HG03039 (cell line): Measurements from ENCODE around the gene EMP3.
"Not testable (repeated sequence)": the region's sequence is repeated elsewhere in the genome, so short reads cannot be mapped to it uniquely, and the experiment has no call there.

Experiments
- ATAC-seq: cut with Tn5 transposase; IDR thresholded peaks from one replicate; pipeline ENCODE4 v1.9.1; 2021; ENCODE audit warnings: mild to moderate bottlenecking, moderate library complexity; ENCODE audit not compliant: unreplicated experiment

Gene EMP3

GRCh38 chr19:48315712-48316111 lies 9.6 kb upstream of the EMP3 start:
- ATAC-seq, result no peak

DNA sequence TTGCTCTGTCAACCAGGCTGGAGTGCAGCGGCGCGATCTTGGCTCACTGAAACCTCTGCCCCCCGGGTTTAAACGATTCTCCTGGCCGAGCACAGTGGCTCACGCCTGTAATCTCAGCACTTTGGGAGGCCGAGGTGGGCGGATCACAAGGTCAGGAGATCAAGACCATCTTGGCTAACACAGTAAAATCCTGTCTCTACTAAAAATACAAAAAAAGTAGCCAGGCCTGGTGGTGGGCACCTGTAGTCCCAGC lies 7.7 kb upstream of the EMP3 start:
- not testable (repeated sequence) for ATAC-seq

DNA sequence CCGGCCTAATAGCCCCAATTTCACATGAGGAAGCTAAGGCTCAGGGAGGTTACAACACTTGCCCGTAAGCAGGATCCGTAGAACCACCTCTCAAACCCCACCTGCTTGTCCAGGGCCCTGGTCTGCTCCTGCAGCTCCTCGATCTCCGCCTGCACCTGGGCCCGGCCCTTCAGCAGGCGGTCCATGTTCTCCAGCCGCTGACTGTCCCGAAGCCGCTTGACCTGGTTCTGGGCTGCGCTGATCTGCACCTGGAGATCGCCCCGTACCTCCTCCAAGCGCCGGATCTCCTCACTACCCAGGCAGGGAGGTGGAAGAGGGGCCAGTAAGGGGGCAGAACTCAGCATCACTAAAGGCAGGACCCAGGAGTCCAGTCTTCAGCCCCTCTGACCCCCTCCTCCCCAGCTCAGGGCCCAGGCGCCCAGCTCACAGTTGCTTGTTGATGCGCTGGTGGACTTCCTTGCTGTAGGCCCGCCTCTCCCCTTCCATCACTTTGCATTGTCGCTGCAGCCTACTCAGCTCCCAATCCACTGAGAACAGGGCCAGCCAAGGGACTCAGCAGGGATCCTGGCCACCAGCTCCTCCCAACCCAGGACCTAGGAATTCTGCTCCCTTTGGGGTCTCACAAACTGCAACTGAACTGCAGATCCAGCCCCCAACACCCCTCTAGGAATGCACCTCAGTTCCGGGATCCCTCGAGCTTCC lies 6.9 kb upstream of the EMP3 start:
- no peak for ATAC-seq

DNA sequence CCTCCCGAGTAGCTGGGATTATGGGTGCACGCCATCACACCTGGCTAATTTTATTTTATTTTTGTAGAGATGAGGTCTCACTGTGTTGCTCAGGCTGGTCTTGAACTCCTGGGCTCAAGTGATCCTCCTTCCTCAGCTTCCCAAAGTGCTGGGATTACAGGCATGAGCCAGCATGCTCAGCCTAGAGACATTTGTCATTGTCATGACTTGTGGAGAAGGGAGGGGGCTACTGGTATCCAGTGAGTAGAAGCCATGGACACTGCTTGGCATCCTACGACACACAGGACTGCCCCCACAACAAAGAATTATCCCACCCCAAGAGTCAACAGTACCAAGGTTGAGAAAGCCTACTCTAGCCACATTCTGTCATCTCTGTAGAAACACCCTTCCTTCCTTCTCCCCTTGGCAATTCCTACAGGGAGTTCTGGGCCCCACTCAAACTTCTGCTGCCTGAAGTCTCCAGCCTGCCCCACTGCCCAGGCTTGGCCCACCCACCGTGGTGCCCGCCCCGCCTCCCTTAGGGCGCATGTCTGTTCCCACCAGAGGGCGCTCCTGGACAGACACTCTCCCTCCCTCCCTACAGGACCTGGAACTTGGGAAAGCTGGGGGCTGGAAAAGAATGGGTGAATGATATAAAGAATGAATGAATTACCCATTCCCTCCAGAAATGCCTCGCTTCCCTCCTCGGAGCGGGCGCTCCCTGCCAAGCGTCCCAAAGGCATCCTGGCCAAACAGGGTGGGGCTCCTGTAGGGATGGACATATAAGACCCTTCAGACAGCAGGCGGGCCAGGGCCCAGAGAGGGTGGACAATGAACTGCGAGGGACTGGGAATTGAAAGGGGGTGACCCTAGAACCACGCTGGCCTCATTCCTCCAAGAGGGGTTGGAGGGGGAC lies 5.5 kb upstream of the EMP3 start:
- no peak for ATAC-seq

DNA sequence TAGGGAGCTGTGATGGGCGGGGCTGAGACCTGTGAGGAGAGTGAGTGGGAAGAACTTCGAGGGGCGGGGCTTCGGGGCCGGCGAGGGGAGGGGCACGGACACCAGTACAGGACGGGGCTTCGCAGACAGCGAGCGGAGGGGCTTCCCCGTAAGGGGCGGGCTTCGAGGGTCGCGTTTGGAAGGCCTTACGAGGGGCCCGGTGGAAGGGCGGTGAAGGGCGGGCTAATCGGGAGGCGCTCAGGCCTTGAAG lies 4.1 kb upstream of the EMP3 start:
- peak; percentile 48 for ATAC-seq

DNA sequence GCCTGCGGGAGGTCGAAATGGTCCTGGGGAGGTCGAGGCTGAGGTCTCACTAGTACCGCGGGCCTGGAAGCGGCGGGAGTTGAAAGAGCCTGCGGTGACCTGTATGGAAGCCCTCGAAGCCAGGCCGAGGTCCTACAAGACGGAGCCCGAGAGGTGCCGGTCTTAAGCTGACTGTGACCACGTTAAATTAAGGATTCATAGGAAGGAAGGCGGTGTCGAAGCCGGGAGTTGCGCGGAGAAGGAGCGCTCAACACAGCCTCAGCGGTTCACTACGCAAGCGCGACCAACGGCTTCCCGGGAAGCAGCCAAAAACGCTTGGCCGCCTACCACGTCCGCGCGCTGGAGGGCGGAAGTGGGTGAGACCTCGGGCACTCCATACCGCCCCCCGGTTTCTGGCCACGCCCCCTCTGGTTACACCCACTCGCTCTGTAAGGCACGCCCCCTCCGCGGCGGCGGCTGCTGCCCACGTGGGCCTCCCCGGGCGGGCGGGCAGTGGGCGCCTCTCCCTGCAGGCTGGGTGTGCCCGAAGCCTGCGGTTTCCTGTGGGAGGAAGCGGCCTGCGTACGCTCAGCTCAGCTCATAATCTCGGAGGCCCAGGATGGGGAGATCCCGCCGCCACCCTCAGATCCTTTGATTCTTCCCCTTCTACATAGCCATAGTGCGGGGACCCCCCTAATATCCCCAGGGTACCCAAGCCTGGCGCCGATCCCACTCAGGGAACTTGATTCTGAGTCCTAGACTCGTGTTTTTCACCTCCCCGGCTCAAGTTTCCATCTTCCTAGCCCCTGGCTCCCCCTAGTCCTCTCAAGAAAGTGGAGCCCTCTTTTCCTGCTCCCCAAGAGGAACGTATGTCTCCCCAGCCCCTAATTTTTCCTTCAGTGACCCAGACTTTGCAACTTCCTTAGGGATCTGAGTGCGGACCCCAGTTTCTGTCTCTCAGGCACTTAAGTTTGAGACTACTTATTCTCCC lies 3.4 kb upstream of the EMP3 start:
- ATAC-seq, result peak; percentile 51

DNA sequence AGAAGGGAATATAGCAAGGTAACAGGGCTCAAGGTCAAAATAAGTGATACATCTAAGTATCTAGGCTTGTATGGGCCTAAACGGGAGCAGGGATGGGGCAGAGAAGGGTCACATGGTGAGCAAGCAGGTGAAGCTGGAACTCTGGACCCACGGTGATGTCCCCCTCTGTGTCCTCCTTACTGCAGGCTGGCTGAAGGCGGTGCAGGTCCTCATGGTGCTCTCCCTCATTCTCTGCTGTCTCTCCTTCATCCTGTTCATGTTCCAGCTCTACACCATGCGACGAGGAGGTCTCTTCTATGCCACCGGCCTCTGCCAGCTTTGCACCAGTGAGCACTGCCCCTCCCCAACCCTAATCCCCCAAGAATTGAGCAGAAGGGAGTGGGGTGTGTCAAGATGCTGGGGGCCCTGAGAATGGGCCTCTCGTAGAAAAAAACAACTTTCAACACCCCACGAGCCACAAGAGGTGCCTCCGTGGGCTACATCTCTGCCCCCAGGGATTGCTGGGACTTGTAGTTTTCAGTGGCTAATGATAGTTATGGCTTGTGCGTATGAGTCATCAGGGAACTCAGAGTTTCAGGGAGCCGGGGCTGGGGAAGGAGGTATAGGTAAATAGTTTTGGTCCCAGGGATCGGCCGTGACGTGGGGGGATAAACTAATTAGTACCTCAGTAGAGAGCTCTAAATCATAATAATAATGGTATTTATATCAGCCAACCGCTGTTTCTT lies 4.0 kb downstream of the EMP3 start:
- no peak for ATAC-seq

- no peak for ATAC-seq
Observed at GRCh38 chr19:48330012-48330681, 4.8 kb downstream of the EMP3 start.

DNA sequence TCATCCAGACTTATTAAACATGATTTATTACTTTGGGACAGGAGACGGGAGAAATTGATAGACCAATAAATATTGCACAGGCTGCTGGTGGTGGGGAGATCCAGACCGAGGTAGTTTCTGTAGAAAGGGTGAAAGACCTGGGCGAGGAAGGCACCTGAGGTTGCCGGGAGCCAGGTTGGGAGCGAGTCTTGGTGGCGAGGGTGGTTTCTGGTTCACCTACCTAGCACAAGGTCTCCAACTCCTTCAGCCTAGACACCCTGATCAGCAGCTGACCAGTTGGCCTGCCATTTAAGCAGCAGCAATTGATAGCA lies 7.0 kb downstream of the EMP3 start:
- ATAC-seq, result no peak

DNA sequence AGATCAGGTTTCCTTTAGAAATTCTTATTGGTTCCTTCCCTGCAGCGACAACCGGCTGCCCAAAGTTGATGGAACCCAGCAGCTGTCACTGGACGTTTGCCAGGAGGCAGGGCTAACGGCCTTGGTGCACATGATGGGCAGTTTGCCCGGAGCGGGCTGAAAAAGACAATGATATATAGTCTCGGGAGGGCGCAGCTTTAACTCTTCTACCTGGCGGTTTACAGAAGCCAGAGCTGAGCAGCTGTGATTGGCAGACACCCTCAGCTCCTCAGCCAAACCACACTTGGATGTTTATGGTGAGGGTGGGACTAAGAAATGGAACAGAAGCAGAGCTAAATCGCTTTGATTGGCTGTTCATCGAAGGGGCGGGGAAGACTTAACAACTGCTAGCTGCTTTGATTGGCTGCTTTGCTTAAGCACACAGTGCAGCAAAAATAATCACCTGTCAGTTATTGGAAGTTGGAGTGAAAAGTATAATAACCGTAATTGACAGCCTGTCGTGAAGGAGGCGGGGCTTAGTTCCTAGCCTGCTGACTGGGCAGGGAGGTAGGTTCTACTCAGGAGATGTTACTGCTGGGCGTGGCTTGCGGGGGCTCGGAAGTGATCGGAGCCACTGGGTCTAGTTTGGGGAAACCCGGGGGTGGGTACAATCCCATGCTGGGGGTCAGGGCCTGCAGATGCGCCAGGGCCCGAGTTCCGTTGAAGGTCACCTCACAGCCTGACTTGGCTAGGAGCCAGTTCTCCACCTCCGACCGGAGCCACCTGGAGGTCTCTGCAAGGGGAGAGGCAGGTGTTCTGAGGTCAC lies 7.5 kb downstream of the EMP3 start:
- peak; percentile 44 for ATAC-seq

DNA sequence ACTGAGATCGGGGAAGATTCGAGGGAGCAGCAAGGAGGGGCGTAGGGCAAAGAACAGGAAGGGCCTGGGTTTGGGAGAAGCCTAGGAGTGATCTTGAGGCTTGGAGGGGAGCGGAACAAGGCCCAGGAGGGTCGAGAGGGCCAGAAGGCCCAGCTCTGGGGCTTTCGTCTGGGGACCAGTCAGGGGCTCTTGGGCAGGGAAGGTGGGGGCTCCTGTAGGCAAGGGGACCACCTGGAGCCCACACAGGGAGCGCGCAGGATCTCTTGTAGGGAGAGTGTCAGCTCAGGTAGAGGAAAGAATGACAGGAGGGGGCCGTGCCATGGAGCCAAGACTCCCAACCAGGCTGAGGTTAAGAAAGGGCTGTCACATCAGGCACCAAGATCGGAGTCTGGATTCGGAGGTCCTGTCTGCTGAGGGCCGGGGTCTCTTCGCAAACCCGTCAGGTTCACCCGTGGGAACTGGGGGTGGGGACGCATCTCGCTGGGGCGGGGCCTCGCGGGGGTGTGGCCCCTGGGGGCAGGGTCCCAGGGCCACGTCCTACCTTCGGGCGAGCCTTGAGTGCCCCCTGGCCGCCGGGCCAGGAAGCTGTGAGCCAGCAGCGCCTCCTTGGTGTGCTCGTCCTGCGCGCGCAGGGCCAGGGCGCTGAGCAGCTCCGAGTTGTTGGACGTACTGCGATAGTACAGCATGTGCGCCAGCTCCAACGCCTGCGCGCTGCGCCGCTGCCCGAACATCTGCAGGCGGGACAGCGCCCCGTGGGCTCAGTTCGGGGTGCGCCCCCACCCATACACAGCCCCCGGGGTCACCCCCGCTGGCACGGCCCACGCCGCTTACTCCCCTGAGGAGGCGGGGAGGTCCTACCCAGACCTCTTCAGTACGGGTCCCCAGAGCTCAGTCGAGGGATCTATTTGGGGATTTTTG lies 8.4 kb downstream of the EMP3 start:
- ATAC-seq, result peak; percentile 39

DNA sequence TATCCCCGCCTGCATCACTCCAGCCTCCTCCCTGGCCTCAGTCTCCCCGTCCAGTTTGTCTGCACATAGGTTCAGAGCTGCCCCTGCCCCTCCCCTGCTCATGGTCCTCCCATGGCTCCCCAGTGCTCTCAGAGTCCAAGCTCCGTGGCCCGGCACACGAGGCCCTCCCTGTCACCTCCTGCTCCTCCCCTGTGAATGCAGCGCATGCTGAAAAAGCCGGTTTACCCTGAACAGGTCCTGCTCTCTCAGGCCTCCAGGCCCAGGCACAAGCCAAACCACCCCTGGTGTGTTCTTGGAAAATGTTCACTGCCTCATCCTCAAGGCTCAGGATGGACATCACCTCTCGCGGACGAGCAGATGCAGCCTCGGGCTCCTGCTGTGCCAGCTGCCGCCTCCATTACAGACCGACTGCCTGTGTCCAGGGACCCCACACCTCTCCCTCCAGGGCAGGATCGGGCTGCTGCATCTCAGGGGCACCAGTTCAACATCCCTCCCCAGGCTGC lies 13.0 kb downstream of the EMP3 start:
- ATAC-seq, result no peak

DNA sequence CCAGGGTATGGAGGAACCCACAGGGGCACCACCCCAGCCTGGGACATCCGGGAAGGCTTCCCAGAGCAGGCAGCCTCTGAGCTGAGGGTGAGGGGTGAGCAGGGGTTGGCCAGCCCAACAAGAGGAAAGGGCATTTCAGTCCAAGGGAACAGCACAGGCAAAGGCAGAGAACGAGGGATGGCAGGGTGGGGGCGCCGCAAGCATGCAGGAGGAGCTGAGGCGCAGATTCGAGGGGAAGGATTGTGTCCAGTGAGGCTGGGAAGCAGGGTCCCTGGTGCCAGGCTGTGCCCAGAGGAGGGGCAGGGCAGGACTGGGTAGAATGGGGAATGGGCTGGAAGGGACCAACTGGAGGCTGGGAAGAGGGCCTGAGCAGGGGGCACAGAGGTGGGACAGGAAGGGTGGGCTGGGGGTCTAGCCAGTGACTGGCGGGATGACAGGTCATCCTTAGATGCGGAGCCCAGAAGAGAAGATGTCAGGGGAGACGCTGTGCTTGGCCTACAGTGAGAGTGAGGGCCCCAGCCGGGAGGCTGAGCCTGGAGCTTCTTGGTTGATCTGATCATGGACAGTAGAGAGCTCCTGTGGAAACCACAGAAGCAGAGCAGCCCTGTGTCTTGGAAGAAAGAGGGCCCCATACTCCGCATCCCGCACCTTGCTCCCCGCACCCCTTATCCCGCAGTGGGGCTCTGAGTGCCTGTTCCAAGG lies 13.6 kb downstream of the EMP3 start:
- ATAC-seq, result no peak

DNA sequence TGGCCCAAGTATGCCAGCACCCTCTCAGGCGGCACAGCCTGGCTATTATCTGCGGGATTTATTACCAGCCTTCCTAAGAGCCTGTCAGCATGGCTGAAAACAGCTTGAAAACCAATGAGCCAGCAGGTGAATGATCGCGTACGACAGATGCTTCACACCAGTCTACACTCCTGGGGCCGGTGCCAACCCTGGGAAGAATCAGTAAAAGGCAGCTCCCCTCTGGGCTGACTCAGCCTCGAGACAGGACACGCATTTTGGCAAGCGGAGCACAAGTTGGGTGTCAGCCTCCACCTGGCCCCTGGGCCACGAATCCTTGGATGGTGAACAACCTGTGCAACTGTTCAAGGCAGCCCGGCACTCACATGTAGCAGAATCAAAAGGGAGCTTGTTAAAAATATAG lies 15.6 kb downstream of the EMP3 start:
- no peak for ATAC-seq

DNA sequence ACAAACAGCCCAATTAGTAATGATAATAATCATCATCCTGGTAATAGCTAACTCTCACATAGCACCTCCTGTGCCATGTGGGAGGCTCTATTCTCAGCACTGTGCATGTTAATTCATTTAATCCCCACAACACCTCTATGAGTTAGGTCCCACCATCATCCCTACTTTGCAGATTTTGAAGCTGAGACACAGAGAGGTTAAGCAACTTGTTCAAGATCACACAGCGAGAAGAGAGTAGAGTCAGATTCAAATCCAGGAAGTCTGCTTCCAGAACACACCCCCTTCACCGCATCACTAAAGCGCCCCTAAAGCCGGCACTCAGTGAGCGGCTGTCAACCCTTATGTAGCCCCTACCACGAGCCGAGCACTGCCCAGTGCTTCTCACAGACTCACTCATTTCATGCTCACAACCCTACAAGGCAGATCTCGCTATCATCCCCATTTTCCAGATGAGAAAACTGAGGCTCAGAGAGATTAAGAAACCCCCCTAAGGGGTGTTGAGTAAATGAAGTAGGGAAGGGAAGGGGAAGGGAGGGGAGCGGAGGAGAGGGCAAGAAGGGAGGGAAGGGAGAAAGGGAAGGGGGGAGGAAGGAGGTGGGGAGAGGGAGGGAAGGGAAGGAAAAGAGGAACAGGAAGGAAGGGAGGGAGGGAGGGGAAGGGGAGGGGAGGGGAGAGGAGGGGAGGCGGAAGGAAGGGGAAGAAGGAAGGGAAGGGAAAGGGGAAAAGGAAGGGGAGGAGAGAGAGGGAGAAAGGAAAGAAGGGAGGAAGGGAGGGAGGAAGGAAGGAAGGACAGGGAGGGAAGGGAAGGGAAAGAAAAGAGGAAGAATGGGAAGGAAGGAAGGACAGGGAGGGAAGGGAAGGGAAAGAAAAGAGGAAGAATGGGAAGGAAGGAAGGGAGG lies 16.4 kb downstream of the EMP3 start:
- no peak for ATAC-seq

DNA sequence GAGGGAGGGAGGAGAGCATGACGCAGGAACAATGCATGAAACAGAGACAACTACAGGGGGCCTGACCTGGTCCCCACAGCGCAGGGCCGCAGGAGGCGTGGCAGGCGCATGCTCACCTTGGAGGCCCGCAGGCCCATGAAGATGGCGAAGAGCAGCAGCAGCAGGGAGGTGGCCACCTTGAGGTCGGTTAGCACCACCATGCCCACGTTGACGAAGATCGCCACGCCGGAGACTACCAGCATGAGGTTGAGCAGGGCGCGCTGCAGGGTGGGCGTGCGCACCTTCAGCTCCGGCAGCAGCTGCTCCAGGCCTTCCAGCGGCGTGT lies 17.0 kb downstream of the EMP3 start:
- ATAC-seq, result no peak

DNA sequence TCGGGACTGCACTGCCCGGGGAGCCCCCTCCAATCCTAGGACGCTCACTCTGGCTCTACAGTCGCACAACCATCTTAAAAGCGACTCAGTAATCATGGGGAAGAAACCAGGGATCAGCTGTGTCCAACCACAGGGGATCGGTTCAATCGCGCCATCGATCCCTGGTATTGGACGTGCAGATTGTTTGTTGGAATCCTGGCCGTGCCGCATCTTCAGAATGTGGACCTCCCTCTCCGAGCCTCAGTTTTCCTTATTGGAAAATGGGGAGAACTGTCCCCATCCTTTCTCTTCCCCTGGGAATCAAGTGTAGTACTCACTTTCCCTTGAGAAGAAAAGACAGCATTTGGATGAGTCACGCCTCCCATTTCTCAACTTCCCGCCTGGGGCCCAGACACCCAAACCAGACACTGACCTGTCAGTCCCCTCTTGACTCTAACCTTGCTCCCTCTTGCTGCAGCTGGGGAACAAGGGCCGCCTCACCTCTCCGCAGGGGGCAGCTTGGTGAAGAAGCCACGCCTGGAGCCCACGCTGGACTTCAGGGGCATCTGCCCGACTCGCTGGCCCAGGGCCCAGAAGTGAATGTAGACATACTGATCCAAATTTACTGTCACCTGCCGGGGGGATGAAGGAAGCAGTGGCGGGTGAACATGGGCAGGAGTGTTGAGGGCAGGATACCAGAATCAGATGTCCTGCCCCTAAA lies 17.6 kb downstream of the EMP3 start:
- no peak for ATAC-seq
